ENCODE data around the gene LRRC74B. TPM values are rescaled to one million over a fixed set of nuclear protein-coding genes. Genes with fewer than 3 reads are reported as not detected.

Gene LRRC74B
- total RNA-seq, 4 donors from 2014 or later, result not detected

GRCh38 chr22:21025763-21026755, 19.7 kb upstream of the LRRC74B start:
- Histone ChIP-seq H3K9me3 (no peaks in the 10 kb centered on the region), H3K4me1 (peaks cover 0 to 9% (median 4%) of the 10 kb centered on the region in 4 donors), H3K4me3 (no peak overlapping the region), H3K27ac (replicated peaks in 1 of 4) (no peak overlapping the region), H3K27me3 (peaks cover 0 to 32% (median 0%) of the 10 kb centered on the region in 4 donors), H3K36me3 (no peaks in the 10 kb centered on the region)
- intact Hi-C loops (cut with DNase I), result no loop called here
- no peak for DNase-seq (ENCODE audit: extremely low spot score)
- TF ChIP-seq EP300 (IDR thresholded peaks at IDR 0.05) (no peak), POLR2AphosphoS5 (IDR thresholded peaks at IDR 0.05) (no peak), POLR2A (IDR thresholded peaks at IDR 0.05; ENCODE audit: low read depth) (no peak)
- TF ChIP-seq, protein P1, sequence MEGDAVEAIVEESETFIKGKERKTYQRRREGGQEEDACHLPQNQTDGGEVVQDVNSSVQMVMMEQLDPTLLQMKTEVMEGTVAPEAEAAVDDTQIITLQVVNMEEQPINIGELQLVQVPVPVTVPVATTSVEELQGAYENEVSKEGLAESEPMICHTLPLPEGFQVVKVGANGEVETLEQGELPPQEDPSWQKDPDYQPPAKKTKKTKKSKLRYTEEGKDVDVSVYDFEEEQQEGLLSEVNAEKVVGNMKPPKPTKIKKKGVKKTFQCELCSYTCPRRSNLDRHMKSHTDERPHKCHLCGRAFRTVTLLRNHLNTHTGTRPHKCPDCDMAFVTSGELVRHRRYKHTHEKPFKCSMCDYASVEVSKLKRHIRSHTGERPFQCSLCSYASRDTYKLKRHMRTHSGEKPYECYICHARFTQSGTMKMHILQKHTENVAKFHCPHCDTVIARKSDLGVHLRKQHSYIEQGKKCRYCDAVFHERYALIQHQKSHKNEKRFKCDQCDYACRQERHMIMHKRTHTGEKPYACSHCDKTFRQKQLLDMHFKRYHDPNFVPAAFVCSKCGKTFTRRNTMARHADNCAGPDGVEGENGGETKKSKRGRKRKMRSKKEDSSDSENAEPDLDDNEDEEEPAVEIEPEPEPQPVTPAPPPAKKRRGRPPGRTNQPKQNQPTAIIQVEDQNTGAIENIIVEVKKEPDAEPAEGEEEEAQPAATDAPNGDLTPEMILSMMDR (IDR thresholded peaks at IDR 0.05), result no peak
- 84% methylated on average over 22 of the region's 27 CpGs for WGBS

GRCh38 chr22:21026783-21027692, 18.7 kb upstream of the LRRC74B start:
- Histone ChIP-seq H3K9me3 (no peaks in the 10 kb centered on the region), H3K27ac (replicated peaks in 1 of 4) (no peak overlapping the region), H3K4me3 (no peak overlapping the region), H3K27me3 (peaks cover 0 to 42% (median 0%) of the 10 kb centered on the region in 4 donors), H3K36me3 (no peaks in the 10 kb centered on the region), H3K4me1 (peaks cover 4 to 13% (median 9%) of the 10 kb centered on the region in 4 donors)
- no peak for DNase-seq (ENCODE audit: extremely low spot score)
- 62% methylated on average over 6 of the region's 14 CpGs for whole genome bisulfite sequencing
- intact Hi-C loops (cut with DNase I), result no loop called here
- TF ChIP-seq POLR2AphosphoS5 (IDR thresholded peaks at IDR 0.05) (no peak), POLR2A (IDR thresholded peaks at IDR 0.05; ENCODE audit: low read depth) (no peak), EP300 (IDR thresholded peaks at IDR 0.05) (no peak)
- TF ChIP-seq, protein P1 (IDR thresholded peaks at IDR 0.05), result no peak

DNA sequence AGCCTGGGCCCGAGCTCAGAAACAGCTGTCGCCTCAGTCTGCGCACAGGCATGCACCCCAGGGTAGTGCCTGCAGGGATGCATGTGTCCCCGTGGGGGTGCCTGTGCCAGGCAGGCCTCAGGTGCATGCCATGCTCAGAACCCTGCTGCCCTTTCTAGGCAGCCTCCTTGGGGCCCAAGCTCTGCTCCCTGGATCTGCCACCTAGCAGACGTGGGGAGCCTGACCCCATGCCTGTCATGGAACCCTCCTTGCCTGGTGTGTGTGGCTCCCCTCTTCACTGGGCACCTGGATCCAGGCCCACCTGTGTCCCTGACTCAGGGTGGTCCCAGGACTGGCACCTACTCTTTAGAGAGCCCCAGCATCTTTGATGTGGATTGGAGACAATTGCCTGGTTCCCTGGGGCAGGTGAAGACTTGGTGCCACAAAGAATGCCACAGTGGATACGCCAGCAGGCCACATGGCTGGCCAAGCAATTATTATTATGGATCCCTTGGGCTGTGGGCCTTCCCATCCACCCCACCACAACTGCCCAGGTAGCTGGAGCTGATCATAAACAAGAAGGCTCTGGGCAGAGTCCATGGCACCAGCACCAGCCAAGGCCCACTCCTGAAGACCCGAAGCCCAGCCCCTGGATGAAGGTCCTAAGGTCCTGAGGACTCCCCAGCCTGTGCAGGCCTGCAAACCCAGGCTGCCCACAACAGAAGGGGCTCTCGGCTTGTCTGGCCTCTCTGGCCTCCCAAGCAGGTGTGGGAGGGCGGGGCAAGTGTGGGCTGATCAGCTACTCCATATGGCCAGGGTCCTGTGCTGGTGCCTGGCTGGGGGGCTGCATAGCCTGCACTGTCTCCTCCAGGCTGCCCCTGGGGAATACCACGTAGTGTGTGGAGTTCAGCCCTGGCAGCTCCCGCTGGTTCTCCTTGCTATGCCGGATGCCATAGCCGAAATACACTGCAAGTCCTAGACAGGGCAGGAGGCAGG, 17.2 kb upstream of the LRRC74B start:
- Histone ChIP-seq H3K4me1 (peaks cover 10 to 21% (median 17%) of the 10 kb centered on the region in 4 donors), H3K27me3 (peaks cover 0 to 56% (median 0%) of the 10 kb centered on the region in 4 donors), H3K4me3 (no peak overlapping the region), H3K36me3 (no peaks in the 10 kb centered on the region), H3K27ac (replicated peaks in 1 of 4) (no peak overlapping the region), H3K9me3 (no peaks in the 10 kb centered on the region)
- no peak for DNase-seq (ENCODE audit: extremely low spot score)
- TF ChIP-seq EP300 (IDR thresholded peaks at IDR 0.05) (no peak), POLR2AphosphoS5 (IDR thresholded peaks at IDR 0.05) (no peak), POLR2A (IDR thresholded peaks at IDR 0.05; ENCODE audit: low read depth) (no peak)
- TF ChIP-seq, protein P1 (IDR thresholded peaks at IDR 0.05), result no peak
- intact Hi-C loops (cut with DNase I), result no loop called here
- 71% methylated on average over 2 of the region's 13 CpGs for WGBS

- H3K4me3 ChIP-seq, result no peak overlapping the region
- H3K36me3 ChIP-seq, result no peaks in the 10 kb centered on the region
- TF ChIP-seq EP300 (IDR thresholded peaks at IDR 0.05) (no peak), POLR2A (IDR thresholded peaks at IDR 0.05; ENCODE audit: low read depth) (no peak), POLR2AphosphoS5 (IDR thresholded peaks at IDR 0.05) (no peak)
- TF ChIP-seq, protein P1 (IDR thresholded peaks at IDR 0.05), result no peak
- H3K27ac ChIP-seq (replicated peaks in 1 of 4), result no peak overlapping the region
- no peaks in the 10 kb centered on the region for H3K9me3 ChIP-seq
- intact Hi-C loops (cut with DNase I), result no loop called here
- no peak for DNase-seq (ENCODE audit: extremely low spot score)
- peaks cover 10 to 21% (median 17%) of the 10 kb centered on the region in 4 donors for H3K4me1 ChIP-seq
- WGBS, result 79% methylated on average over 11 of the region's 12 CpGs
- H3K27me3 ChIP-seq, result peaks cover 0 to 56% (median 0%) of the 10 kb centered on the region in 4 donors
These were observed 16.2 kb upstream of the LRRC74B start for GRCh38 chr22:21029486-21030025.
